HG02678 (cell line): Measurements from ENCODE around the gene ELN.

ENCODE experiments used
- ATAC-seq: cut with Tn5 transposase; IDR thresholded peaks from one replicate; pipeline ENCODE4 v1.9.1; 2021; ENCODE audit warnings: mild to moderate bottlenecking, moderate library complexity; ENCODE audit not compliant: unreplicated experiment

The ELN gene

DNA sequence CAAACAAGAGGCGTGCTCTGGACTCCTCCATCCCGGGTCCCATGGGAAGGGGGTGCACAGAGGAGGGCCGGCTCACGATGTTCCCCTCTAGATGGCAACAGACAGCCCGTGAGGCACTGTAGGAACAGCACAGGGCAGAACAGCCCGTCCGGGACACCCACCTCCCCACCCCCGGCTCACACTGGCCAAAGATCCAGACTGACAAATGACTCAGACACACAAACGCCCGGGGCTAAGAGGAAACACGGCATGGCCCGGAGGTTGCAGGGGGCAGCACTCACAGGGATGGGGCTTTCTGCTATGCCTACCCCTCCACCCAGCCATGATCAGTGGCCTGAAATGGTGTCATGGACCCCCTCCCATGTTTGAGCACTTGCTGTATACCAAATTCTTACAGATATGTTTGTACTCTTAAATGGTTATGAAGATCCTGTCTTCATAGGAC lies 4.9 kb upstream of the ELN start:
- ATAC-seq, result no peak

DNA sequence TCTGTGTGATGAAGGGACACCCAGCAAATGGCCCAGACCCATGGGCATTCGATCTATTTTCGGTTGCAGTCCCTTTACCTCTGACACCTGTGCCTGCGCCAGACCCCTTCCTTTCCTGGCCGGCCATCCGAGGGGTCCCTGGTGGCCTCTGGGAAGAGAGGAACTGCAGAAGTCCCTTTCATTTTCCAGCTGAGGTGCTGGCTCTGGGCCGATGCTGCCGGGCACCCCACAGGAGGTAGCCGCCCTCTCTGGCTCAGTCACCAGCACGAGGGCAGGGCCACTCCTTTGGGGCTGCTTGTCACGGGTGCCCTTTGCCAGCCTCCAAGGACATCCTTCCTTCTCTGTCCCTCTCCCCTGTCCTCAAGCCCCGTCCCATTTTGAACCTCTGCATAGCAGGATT lies 4.2 kb upstream of the ELN start:
- no peak for ATAC-seq

DNA sequence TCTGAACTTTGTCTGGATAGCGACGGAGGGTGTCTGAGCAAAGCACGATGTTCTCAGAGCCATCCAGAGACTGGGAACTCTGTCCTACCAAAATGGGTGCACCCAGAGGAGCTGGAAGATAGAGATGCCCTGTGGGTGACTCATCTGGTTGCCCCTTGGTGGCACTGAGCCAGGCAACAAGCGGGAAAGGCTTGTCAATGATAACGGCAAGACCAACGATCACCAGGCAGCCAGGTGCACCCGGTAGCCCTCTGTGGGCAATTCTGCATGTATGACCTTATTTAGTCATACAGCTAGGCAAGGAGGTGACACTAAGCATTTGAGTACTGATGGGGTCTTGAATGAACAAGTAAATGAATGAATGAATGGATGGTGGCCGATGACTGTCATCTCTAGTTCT lies 2.8 kb upstream of the ELN start:
- ATAC-seq, result no peak

DNA sequence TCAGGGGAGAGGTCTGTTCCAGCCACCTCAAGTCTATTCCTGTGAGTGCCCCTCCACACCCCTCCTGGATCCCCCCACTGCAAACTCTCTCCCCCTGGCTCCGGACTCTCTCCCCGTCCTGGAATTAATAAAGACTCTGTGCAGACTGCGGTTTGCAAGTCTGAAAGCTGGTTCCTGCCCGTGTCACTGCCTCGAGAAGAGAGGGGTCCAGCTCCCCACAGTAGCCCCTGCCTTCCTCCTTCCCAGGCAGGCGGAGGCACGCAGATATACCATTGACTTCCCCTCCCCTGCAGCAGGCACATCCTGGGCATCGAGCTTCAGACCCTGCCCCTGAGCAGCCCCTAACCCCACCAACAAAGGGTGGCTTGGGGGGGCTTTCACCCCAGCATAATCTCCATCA lies 2.2 kb upstream of the ELN start:
- ATAC-seq, result no peak

DNA sequence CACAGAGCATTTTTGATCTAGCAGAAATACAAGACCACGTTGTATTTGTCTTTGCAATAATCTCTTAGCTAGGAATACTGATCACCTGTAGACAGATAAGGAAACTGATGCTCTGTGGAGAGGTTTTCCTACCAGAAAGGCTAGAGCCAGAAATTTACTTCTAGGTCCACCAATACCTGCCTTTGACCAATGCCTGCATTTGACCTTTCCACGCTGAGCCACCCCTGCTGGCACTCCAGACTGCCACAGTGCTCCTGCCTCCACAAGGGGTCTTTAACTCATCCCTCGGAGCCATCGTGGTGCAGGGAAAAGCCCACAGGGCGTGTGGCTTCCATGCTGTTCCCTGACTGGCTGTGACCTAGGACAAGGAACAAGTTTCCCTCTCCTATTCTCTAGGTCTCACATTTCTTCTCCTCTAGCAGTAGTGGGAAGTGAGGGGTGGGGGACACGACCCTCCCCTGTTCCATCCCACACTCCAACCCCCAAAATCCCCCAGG lies 1.5 kb upstream of the ELN start:
- no peak for ATAC-seq

DNA sequence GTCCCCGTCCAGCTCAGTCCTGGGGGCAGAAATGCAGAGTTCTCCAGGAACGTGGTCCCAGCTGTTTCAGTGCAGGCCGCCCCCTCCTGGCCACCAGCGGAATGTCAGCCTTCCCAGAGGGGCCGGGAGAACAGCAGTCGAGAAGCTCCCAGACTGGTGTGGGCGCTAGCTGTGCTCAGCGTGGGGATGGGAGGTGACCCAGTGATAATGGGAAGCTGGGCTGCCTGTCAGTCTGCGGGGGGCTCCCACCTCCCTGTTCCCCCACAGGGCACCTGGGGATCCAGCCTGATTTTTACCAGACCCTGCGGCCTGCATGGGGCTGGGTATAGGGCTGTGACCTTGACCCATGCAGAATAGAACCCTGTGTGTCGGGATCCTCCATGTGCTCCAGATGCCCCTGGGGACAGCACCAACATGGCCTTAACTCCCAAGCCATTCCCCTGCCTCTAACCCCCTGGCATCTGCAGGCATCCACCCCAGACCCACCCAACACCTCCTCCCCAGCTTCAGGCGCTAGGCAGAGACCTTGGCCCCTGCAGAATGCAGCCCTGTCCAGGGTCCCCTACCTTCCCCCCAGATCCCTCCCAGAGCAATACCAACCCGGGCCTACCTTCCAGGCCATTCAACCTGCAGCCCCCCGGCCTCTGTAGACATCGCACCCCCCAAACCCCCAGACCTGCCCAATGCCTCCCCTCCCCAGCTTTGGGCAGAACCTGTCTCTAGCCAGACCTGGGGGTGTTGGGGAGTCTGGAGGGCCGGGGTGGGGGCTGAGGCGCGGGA lies 880 bp upstream of the ELN start:
- no peak for ATAC-seq

DNA sequence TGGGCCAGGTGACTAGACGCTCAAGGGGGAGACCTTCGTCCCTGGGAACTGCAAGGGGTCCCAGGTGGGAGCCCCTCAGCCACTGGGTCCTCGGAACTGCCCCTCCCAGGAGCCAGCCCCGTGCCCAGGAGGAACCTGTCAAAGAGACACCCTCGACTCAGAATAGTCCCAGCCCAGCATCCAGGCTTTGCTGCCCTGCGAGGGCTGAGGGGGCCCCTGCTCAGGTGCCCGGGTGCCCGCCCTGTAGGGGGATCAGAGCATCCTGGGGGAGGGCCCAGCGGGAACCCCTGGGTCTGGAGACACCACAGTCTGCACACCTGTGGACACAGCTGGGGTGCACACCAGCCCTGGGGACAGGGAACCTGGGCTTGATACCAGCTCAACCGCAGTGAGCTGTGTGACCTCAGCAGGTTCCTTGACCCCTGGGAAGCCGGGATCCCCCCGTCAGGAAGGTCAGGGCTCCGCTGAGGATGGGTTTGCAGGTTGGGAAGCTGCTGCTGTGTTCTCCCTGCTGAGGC lies 407 bp downstream of the ELN start:
- ATAC-seq, result no peak

DNA sequence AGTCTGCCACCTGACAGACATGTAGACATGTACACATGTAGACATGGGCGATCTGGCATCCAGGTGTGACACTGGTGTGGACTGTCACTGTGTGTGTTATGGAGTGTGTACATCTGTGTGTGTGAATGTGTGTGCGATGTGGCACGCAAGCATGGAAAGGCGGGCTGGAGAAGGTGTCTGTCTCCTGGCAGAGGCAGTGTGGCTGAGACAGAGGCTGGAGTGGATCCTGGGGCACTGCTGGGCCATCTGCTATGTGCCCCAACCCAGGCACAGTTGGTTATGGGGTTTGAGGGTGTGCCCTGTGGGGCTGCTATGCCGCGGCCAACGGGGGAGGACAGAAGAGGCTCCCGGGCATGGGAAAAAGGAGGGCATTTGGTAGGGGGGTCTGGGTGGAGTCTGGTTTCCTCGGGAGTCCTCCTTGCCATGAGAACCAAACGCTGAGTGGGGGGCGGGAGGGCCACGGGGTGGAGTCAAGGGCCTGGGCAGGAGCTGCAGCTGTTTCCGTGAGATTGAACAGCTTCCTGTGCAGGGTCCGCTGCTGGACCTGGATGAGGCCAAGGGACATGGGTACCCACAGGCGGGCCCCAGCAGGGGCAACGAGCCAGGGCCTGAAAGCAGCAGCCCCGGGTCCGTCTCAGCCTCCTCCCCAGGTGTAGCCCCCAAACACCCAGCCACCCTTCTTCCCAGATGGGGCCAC lies 1.3 kb downstream of the ELN start:
- no peak for ATAC-seq

DNA sequence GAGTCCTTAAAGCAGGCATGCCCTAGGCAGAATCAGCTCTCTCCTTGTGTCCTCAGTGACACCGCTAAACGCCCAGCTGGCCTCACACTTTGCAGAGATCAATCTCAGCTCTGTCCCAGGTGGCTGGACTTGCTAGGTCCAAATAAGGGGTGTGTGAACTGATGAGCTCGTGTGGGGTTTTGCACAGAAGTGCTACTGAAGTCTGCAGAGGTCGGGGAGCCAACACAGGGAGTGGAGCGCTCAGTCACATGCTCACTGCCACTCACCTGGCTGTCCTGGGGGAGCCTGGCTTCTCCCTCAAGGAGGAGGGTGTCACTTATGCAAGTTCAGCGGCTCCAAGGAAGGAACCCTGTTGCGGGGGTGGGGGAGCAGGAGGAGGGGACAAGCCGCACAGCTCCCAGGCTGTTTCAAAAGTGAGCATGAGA lies 2.0 kb downstream of the ELN start:
- no peak for ATAC-seq

DNA sequence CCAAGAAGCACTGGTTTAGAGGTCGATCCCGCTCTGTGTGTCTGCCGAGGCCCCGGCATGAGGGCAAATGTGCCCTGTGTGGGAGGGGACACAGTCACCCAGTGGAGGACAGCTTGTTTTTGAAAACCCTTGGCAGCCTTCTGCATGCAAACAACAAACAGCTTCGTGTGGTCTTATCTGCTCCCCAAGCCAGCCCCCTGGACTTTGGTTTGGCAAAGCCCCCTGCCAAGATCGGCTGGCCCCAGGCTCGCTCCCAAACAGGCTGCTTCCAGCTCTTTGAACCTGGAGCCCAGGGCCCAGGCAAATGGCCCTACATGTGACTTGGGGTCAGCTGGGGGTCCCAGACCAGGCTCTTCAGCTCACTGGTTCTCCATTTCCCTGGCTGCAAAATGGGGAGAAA lies 2.9 kb downstream of the ELN start:
- no peak for ATAC-seq

DNA sequence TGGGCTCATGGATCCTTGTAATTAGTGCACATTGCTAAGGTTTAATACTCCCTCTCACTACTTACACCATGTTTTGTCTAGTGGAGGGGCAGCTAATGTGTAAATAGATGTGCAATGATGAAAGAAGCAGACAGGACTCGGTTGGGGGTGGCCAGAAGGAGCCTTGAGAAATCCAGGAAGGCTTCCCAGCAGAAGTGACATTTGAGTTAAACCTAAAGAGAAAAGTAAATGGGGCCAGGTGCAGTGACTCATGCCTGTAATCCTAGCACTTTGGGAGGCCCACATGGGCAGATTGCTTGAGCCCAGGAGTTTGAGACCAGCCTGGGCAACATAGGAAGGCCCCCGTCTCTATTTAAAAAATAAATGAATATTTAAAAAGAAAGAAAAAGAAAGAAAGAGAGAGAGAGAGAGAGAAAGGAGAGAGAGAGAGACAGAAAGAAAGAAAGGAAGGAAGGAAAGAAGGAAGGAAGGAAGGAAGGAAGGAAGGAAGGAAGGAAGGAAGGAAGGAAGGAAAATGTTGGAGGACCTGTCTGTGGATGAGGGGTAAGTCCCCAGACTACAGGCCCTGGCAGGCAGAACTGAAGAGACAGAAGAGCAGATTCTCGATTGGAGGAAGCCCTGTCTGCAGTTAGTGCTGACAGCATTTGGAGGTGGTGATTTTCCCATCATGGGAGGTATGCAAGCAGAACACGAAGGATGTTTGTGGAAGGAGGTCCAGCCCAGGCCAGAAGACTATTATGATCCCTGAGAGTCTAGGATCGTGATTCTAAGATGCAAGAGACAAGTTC lies 3.6 kb downstream of the ELN start:
- ATAC-seq, result no peak

DNA sequence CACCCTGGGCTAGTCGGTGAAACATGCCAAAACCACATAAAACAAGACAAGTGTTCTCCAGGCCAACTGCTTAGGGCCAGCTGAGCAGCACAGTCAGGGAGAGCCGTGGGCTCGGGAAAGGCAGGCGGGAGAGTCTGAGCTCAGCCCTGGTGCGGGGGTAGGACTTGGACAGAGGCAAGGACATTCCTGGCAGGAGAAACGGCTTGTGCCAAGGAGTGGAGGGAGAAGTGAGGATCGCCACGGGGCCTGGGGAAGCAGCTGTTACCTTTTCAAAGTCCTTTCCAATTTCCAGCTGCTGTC lies 4.2 kb downstream of the ELN start:
- ATAC-seq, result no peak

DNA sequence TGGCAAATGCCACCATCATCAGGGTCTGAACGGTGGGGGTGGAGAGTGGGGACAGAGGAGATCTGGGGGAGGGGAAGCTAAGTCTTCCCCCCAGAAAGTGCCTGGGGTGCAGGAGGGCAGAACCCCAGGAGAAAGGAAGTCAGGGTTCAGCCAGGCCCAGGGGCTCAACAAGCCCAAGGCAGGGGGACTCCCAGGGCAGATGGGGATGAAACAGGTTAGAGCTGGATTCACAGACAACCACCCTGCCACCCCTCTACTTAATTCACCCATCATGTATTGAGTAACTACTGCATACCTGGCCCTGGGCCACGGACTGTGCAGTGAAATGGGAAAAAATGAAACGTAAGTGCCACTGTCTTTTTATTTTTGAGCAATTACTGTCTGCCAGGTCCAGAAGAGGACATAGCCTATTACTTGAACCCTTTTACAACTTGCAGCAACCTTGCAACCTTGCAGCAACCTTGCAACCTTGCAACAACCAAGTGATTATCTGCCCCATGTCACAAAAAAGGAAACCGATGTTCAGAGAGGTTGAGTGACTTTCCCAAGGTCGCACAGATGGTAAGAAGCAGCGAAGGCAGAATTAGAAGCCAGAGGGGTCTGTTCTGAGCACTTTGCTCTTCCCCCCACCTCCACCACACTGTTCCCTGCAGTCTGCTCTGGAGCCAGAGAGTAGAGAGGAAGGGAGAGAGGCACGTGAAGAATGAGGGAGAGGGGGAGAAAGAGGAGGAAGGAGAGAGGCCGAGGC lies 4.8 kb downstream of the ELN start:
- ATAC-seq, result no peak

DNA sequence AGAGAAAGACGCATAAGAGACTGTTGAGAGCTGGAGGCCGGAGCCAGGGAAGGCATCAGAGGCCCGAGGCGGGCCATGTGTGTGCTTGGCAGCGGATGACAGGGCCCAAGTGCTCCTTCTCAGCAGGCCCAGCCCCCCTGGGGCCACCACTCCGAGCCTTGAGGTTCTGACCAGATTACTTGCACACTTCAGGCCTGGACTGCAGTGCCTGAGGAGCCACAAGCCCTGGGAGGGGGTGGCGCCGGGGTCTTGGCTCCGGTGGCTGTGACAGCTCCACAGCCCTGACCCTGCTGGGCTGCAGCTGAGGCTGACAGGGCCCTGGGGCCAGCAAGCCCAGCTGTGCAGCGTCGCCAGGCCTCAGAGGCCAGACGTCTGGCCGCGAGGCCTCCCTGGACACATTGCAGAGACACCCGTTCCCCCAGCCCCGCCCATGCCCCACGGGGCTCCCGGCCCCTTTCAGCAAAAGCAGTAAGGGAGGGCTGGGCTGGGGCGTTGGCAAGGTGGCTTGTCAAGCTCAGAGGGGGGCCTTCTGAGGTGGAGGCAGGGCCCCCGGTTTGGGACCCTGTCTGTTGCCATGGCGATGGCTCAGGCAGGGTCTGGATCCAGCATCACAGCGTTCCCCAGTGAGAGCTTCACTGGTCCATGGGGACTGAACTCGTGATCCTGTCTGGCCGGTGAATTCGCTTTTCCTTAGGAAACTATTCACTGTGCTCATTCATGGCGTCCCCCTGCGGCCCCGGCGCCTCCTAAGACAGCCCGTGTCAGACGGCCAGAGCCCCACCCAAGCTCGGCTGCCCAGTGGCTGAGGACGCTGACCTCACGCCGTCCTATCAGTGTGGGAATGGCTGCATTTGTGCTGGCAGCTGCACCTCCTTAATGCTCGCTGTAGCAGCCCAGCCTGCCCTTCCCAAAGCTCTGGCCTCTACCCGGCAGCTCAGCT lies 5.7 kb downstream of the ELN start:
- no peak for ATAC-seq

DNA sequence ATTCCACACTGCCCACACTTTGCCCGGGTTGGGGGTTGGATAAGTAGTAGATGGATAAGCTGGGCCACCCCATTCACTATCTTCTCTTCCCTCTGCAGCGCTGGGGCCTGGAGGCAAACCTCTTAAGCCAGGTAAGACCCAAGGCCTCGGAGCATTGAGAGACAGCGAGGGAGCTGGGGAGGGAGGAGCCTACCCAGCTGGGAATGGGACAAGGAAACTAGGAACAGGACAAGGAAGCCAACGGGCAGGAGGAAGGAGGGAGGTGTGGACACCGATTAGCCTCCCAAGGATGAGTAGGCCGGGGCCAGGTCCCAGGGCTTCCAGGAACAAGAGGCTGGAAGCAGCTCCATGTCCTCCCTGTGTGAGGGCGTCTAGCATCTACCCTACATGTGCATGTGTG lies 9.6 kb downstream of the ELN start:
- ATAC-seq, result no peak

DNA sequence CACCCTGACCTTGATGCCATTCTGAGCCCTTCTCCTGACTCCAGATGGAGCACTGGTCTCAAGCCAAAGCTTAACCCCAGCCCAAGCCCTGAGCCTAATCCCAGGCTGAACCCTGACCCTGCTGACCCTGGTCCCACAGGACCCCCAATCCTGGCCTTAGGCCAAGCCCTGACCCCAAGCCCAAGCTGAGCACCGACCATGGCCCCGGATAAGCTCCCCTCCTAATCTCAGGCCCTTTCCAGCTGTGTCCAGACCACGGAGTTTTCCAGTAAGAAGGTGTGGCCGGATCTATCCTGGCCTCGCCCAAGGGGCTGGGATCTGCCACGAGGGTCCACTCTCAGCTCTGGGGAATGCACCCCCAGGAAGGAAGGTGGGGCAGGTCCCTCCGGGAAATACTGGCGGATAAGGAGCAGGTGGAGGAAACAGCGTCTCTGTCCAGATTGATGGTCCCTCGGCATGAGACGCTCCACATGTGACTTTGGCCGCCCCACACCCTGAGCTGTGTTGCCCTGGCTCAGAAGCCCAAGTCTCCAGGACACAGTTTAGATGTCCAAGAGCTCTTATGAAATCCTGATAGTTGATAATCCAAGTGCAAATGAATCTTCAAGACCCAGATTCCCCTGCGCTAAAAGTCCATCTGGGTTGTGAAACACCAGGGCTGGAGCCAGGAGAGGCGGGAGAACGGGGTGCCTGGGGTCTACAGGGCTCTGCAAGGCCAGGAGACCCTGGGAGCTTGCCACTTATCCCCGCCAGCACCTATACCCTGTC lies 10.4 kb downstream of the ELN start:
- ATAC-seq, result no peak

DNA sequence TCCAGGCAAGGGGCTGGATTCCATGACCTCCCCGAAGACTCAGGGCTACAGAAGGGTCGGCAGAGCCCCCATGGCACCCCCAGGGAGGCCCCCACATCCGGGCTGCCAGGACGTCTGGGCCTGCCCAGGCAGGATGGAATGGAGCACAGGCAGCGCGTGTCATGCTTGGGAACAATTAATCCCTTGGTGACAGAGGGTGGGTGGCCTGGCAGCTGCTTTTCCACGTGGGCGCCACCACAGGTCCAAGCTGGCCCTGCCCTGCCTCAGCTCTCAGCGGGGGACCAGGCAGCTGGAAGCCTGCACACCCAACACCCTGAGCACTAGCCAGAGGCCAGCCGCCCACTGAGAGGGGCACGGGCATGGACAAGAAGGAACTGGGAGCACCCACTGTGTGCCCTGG lies 11.4 kb downstream of the ELN start:
- ATAC-seq, result no peak

DNA sequence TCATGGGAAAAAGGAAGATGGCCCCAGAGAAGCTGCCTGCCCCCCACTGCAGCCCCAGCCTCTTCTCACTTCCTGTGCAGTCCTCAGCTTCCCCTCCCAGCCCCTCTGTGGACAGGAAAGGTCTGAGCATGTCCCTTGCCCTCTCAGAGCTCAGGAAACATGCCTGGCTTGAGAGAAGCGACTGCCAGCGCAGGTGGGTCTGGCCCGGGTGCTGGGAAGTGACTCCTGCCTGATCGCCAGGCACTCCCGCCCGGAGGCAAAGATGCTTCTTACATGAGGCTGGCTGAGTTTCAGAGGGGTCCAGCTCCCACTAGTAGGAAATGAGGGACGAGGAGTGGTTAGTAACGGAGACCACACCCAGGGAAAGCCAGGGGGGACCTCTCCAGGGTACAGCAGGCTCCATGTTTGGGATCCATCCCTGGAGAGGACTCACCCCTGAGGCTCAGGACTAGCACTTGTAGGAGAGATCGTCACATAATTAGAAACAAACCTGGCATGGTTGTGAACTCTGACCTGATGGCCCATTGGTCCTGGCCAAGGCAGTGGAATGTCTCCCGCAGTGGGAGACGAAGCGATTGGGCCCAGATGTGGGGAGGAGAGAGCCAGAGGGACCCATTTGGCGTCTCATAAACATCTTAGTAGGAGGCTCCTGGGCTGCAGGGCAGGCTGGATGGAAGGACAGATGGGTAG lies 12.3 kb downstream of the ELN start:
- ATAC-seq, result no peak
